CD4-positive, alpha-beta T cell treated with Interleukin-6 for 4 hours (primary cell): ENCODE data around the gene TNNC1.
A peak's percentile ranks its signal among the peaks of the same experiment; 100 is the strongest.

Experiments used
- DNase-seq: peaks from one replicate; pipeline ENCODE4 v3.0.0-alpha.2; 2020; ENCODE audit warnings: mixed read lengths

The TNNC1 gene

GRCh38 chr3:52483577-52484381 lies 29.9 kb upstream of the TNNC1 start:
- no peak for DNase-seq

GRCh38 chr3:52483081-52483480 lies 29.2 kb upstream of the TNNC1 start:
- no peak for DNase-seq

GRCh38 chr3:52481819-52482521 lies 28.1 kb upstream of the TNNC1 start:
- peak; percentile 18 for DNase-seq

DNA sequence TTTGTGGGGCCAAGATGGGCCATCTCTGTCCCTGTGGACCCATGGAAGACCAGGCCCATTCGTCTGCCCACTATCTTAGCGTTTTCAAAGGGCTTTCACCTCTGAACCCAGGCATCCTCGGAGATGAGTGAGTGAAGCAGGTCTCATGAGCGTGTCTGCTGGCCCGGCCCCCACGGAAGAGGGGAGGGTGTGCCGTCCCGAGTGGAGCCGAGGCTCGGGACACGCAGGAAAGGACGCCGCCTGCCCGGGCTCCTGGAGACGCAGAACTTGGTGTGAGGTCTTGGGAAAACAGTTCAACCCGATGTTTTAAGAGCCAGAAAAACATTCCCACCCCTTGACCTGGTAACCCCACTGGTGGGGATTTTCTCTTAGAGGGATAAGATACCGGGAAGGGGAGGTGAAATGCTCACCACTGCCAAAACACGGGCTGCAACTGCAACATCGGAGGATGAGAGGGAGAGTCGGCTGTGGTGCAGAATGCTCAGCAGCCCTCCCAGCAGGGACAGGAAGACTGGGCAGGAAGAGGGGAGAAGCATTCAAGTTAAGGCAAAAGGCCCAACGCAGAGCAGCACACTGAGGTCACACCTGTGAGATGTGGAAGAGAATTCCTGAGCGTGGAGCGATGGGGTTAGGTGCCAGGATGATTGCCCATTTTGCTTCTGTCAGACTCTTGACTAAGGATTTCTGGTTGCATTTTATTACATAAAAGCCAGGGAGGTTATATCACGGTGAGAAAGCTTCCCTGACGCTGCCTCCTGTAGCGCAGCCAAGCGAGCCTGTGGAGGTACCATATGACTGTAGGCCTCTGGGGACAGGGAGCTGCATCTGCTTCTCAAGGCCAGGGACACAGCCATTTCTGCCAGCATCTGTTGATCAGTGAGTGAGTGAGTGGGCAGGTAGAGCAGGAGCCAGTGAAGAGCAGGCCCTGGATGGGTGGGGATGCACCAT lies 27.2 kb upstream of the TNNC1 start:
- DNase-seq, result no peak

- DNase-seq, result no peak
Measured at GRCh38 chr3:52479877-52480575, 26.2 kb upstream of the TNNC1 start.

DNA sequence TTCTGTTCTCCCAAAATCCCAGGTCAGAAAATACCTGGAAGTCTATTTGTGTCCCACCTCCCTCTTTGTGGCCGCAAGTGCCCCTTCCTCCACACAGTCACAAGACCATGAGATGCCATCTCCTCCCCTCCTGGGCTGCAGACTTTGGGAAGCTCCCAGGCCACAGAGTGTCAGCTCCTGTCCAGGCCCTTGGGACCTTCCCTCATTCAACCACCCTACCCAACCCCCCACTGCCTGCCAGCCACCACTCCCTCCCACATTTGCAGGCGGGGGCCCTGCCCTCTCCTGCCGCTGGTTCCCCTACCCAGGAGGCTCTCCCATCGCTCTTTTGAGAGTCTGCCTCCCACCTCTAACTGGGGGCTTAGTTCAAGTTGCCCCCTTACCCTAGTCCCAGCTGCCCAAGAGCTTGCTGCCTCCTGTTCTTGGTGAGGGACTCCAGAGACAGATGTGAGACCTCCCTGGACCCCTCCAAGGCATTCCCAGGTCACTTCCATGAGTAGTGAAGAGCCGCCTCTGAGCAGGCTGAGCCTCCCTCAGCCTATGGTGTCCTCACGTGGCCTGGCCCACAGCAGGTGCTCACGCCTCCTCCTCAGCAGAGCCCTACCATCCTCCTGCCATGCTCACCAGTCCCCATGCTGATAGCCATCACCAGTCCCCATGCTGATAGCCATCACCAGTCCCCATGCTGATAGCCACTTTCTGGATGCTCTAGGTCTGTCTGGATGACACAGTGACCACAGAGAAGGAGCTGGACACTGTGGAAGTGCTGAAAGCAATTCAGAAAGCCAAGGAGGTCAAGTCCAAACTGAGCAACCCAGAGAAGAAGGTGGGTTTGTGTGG lies 25.4 kb upstream of the TNNC1 start:
- DNase-seq, result no peak

GRCh38 chr3:52477796-52478095 lies 23.9 kb upstream of the TNNC1 start:
- no peak for DNase-seq

DNA sequence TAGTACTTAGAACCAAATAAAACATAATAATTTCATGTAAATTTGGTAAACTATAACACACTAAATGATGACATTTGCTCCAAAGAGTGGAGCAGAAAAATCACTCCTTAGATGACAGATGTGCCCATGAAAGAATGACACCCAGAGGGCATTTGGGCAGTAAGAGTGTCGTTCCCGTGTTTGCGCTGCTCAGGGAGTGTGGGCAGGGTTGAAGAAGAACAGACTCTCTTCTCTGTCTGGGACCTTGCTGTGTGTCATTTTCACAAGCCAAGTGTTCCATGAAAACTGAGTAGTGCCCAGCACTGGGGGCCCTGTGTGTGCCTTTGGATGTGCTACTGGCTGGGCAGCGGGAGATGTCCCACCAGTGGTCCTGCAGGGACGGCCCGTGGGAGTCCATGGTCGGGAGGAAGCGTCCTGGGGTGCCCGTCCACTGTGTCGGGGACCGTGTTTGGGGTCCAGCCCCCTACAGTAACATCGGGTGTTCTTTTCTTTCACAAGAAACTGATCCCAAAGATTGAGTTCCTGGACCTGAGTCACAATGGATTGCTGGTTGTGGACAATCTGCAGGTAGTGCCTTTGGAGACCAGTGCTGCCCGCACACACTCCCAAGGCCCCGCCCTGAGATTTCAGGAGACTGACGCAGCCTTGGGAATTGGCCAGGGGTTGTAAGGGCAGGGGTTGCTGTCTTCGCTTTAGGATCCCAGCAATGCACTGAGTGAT lies 23.4 kb upstream of the TNNC1 start:
- no peak for DNase-seq

DNA sequence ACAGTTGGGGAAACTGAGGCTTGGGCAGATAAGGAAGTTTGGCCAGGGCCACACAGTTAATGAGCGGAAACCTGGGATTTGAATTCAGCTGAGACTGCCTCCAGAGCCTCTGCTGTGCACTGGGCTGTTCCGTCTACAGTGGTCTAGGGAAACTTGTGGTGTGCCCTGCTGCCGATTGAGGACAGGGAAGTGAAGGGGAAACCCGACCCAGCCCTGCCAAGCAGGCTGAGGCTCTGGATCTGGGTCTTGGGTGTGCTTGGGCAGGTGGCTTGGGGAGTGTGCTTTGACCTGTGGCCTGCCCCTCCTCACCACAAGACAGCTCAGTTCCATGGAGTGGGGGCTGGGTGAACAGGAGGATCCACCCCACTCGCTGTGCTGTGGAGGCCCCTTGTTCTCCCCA lies 19.2 kb upstream of the TNNC1 start:
- DNase-seq, result no peak

- DNase-seq, result no peak
Measured at GRCh38 chr3:52472239-52473000, 18.6 kb upstream of the TNNC1 start.

- peak; percentile 44 for DNase-seq
Measured at GRCh38 chr3:52471371-52472238, 17.8 kb upstream of the TNNC1 start.

GRCh38 chr3:52470920-52471319 lies 17.1 kb upstream of the TNNC1 start:
- DNase-seq, result no peak

DNA sequence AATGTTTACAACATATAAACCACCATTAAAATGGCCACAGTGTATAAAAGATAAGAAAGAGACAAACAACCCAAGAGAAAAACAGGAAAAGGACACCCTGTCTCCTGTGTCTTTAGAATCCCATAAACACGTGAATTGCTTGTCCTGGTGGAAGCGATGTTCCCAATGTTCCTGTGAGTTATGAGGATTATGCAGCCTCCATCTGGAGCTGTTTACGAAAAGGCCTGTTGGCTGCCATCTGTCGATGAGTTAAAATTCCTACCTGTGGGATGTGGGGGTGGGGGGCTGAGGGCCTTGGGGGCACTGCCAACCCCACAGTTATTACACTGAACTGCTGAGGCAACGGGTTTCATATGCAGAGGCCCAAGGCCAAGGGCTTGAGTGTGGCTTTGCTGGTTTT lies 15.2 kb upstream of the TNNC1 start:
- DNase-seq, result no peak

DNA sequence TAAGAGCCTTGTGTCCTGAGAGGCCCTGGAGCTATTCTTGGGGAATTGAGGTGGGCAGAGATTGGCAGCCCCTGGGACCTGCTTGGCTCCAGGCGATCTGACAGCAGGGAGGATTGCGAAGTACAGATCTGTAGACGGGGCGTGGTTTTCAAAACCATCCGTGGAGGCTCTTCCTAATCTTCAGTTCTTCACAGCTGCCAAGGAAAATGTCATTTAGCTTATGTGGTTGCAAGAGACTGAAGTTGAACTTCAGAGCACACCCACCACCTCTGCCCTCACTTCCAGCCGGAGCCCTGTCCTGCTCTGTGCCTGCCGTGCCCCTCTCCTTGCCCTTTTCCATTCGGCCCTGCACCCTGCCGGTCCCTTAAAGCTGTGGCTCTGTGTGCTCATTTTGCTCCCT lies 14.5 kb upstream of the TNNC1 start:
- DNase-seq, result no peak

DNA sequence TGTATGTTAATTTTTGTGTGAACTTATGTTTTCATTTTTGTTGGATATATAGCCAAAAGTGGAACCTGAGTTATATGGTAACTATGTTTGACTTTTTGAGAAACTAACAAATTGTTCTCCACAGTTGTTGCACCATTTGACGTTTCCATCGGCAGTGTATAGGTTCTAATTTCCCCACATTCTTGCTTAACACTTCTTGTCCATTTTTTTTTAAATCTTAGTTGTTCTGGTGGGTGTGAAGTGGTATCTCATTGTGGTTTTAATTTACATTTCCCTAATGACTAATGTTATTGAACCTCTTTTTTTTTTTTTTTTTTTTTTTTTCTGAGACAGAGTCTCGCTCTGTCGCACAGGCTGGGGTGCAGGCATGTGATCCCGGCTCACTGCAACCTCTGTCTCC lies 9.6 kb upstream of the TNNC1 start:
- no peak for DNase-seq

DNA sequence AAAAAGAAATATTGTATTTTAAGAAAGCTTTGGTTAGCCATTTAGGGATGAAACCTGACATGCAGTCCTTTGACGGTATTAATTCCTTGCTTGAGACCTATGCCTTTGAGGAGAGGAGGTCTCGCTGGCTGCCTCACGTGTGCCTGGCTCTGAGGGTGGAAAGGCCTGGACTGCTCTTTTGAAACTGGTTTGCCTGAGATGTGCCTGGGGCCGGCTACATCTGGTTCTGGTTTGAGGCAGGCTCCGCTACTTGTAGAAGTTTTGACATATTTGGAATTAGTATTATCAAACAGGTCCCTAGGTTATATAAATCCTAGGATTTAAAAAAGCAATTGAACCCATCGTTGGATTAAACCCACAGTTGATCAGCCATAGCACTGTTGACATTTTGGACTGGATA lies 8.0 kb upstream of the TNNC1 start:
- no peak for DNase-seq

- DNase-seq, result no peak
Measured at GRCh38 chr3:52458770-52459545, 5.1 kb upstream of the TNNC1 start.

DNA sequence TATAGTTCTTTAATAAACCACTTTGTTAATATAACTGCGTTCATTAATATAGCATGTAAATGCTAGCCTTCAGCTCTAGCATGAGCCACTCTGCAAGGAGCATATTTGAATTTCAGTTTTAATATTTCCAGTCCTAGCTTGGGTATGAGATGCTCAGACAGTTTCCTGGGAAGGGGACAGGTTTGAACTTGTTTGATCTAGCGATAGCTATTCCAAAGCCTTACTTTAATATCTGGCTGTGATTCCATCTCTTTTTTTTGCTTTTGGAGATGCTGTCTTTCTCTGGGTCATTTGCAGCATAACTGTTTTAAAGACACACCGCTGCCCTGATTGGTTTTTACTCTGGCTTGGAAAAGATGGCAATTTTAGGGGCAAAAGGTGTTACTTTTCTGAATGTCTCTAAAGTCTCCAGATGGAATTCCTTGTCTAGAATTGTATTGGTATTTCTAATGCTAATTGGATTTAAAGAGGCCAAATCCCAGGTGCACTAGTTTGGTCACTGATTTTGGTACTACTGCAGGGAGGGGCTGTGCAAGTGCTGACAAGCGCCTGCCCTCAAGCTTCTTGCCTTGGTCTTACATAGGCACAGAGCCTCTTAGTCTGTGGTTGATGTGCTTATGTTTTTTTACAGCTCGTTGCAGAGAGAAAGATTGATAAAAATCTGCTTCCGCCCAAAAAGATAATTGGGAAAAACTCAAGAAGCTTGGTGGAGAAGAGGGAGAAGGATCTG lies 4.4 kb upstream of the TNNC1 start:
- no peak for DNase-seq
